IMR-90 (cell line): ENCODE results near the gene TOM1.

Source experiments
- FOS ChIP-seq: fragments of 150-350 bp; IDR thresholded peaks from 2 replicates; pipeline ENCODE4 v1.6.1; 2016; ENCODE audit warnings: low read depth, low read length
- TF ChIP-seq, protein P1 (sequence below): fragments of 150-350 bp; IDR thresholded peaks from 2 replicates; pipeline ENCODE4 v1.6.1; 2017; ENCODE audit warnings: mild to moderate bottlenecking, antibody characterized with exemption, low read length, low read depth

DNA sequence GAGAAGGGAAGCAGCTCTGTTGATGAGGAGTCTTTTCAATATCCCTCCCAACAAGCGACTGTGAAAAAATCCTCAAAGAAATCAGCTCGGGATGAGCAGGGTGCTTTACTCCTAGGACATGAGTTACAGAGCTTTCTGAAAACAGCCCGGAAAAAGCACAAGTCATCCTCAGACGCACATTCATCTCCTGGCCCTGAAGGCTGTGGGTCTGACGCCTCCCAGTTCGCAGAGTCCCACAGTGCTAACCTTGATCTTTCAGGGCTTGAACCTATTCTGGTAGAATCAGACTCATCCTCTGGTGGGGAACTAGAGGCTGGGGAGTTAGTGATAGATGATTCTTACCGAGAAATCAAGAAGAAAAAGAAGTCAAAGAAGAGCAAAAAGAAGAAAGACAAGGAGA lies 34.7 kb upstream of the TOM1 start:
- no peak for TF ChIP-seq FOS
- TF ChIP-seq, protein P1, sequence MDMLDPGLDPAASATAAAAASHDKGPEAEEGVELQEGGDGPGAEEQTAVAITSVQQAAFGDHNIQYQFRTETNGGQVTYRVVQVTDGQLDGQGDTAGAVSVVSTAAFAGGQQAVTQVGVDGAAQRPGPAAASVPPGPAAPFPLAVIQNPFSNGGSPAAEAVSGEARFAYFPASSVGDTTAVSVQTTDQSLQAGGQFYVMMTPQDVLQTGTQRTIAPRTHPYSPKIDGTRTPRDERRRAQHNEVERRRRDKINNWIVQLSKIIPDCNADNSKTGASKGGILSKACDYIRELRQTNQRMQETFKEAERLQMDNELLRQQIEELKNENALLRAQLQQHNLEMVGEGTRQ: no peak
